ENCODE results near the gene MT1B. TPM values are rescaled to one million over a fixed set of nuclear protein-coding genes. Genes with fewer than 3 reads are reported as not detected.

MT1B gene
- total and polyA plus RNA-seq, 2 of the 13 experiments (the other 11 are each of a cell fraction or from before 2014, with no cell fraction given), result 0.89 TPM; not detected in 1

- peak; percentile 97 for TF ChIP-seq ZGPAT (CRISPR knock-in tag; IDR thresholded peaks at IDR 0.05)
- TF ChIP-seq DBP (CRISPR knock-in tag; IDR thresholded peaks at IDR 0.05; ENCODE audit: not compliant biosample characterization), result peak; percentile 70
- TF ChIP-seq HNRNPL (IDR thresholded peaks at IDR 0.05; ENCODE audit: low read depth, low read length), result no peak
- peak; percentile 72 for TF ChIP-seq FOXK2 (IDR thresholded peaks at IDR 0.05)
- no peak for TF ChIP-seq CCAR2 (optimal IDR thresholded peaks at IDR 0.05; ENCODE audit: low read depth, low read length)
- peak; percentile 40; the same call in 1 of the 2 replicates for TF ChIP-seq ZFP41 (CRISPR knock-in tag; IDR thresholded peaks at IDR 0.05; ENCODE audit: borderline replicate concordance)
- TF ChIP-seq ZBTB39 (CRISPR knock-in tag; IDR thresholded peaks at IDR 0.05), result no peak
- peak; percentile 90; the same call in 1 of the 2 replicates for TF ChIP-seq ZFP82 (CRISPR knock-in tag; IDR thresholded peaks at IDR 0.05; ENCODE audit: borderline replicate concordance)
- peak; percentile 80; the same call in 1 of the 2 replicates for TF ChIP-seq ZNF749 (CRISPR knock-in tag; IDR thresholded peaks at IDR 0.05; ENCODE audit: borderline replicate concordance)
- TF ChIP-seq ZNF18 (CRISPR knock-in tag; IDR thresholded peaks at IDR 0.05; ENCODE audit: insufficient replicate concordance), result peak; percentile 94
- TF ChIP-seq, protein P1, sequence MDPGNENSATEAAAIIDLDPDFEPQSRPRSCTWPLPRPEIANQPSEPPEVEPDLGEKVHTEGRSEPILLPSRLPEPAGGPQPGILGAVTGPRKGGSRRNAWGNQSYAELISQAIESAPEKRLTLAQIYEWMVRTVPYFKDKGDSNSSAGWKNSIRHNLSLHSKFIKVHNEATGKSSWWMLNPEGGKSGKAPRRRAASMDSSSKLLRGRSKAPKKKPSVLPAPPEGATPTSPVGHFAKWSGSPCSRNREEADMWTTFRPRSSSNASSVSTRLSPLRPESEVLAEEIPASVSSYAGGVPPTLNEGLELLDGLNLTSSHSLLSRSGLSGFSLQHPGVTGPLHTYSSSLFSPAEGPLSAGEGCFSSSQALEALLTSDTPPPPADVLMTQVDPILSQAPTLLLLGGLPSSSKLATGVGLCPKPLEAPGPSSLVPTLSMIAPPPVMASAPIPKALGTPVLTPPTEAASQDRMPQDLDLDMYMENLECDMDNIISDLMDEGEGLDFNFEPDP (CRISPR knock-in tag; conservative IDR thresholded peaks at IDR 0.05), result 0 out of 2 replicates have a peak, but pooled peaks have one; percentile 66
- peak; percentile 26; the same call in 1 of the 2 replicates for TF ChIP-seq ZMYM4 (CRISPR knock-in tag; IDR thresholded peaks at IDR 0.05)
- TF ChIP-seq NR1H2 (CRISPR knock-in tag; IDR thresholded peaks at IDR 0.05; ENCODE audit: borderline replicate concordance, low read depth), result no peak
- TF ChIP-seq ZFYVE20 (CRISPR knock-in tag; IDR thresholded peaks at IDR 0.05; ENCODE audit: borderline replicate concordance, low read depth), result no peak
- peak; percentile 85 for TF ChIP-seq GABPB1 (CRISPR knock-in tag; IDR thresholded peaks at IDR 0.05)
- TF ChIP-seq ZNF263 (CRISPR knock-in tag; IDR thresholded peaks at IDR 0.05), result no peak; the same call in 1 of the 2 replicates
- peak; percentile 91; the same call in 1 of the 2 replicates for TF ChIP-seq ZNF337 (CRISPR knock-in tag; IDR thresholded peaks at IDR 0.05; ENCODE audit: borderline replicate concordance, low read depth)
- no peak for TF ChIP-seq NAIF1 (CRISPR knock-in tag; IDR thresholded peaks at IDR 0.05; ENCODE audit: borderline replicate concordance)
Observed at GRCh38 chr16:56608043-56608875, 43.4 kb upstream of the MT1B start, which contains the start of gene MT2A (continued).
